GM23338 (cell line): ENCODE results near the gene OSBPL3.

ENCODE experiments used
- CREB1 ChIP-seq: fragments of 250-450 bp; sonication (Bioruptor Pico); IDR thresholded peaks from 2 replicates; pipeline ENCODE4 v1.5.0; 2020; ENCODE audit warnings: low read depth, mild to moderate bottlenecking, moderate library complexity
- CTCF ChIP-seq, 2 experiments: fragments of 200-600 bp in 1 of 2; sonication (generic) in 1 of 2; conservative IDR thresholded peaks; 2 replicates each; pipeline versions ENCODE4 v1.5.1 to v1.6.1; 2016 to 2017; ENCODE audit warnings: antibody characterized with exemption in 2 of 2, low read depth in 2 of 2, mild to moderate bottlenecking in 2 of 2, moderate library complexity in 1 of 2
- EZH2 ChIP-seq: fragments of 200-600 bp; sonication (generic); IDR thresholded peaks from one replicate; pipeline ENCODE4 v1.8.0; 2017; ENCODE audit warnings: antibody characterized with exemption, mild to moderate bottlenecking, low read depth; ENCODE audit not compliant: unreplicated experiment
- JUNB ChIP-seq: IDR thresholded peaks from one replicate; pipeline ENCODE4 v1.6.1; 2016; ENCODE audit warnings: antibody characterized with exemption; ENCODE audit not compliant: unreplicated experiment
- POLR2AphosphoS5 ChIP-seq: IDR thresholded peaks from 2 replicates; pipeline ENCODE4 v1.6.1; 2016; ENCODE audit warnings: antibody characterized with exemption, low read depth
- REST ChIP-seq: IDR thresholded peaks from one replicate; pipeline ENCODE4 v1.6.1; 2018; ENCODE audit warnings: antibody characterized with exemption; ENCODE audit not compliant: unreplicated experiment
- ZNF114 ChIP-seq: fragments of 250-450 bp; sonication (Bioruptor Pico); IDR thresholded peaks from 2 replicates; pipeline ENCODE4 v1.5.0; 2020; ENCODE audit warnings: mild to moderate bottlenecking, moderate library complexity
- ZNF331 ChIP-seq: fragments of 250-450 bp; sonication (Bioruptor Pico); IDR thresholded peaks from 2 replicates; pipeline ENCODE4 v1.5.0; 2020; ENCODE audit warnings: low read depth, mild to moderate bottlenecking, moderate library complexity

- TF ChIP-seq CTCF (conservative IDR thresholded peaks at IDR 0.05; ENCODE audit: low read depth in 2 of 2) (no peak), ZNF114 (CRISPR knock-in tag) (no peak), EZH2 (no peak), CREB1 (CRISPR knock-in tag) (no peak), REST (no peak), JUNB (no peak), POLR2AphosphoS5 (no peak), ZNF331 (CRISPR knock-in tag) (no peak)
Observed at GRCh38 chr7:24917510-24918239, 62.3 kb downstream of the OSBPL3 start.
